ENCODE data around the gene GPR141. TPM values are rescaled to one million over a fixed set of nuclear protein-coding genes. Genes with fewer than 3 reads are reported as not detected.

GPR141 gene
- total RNA-seq, 1 experiment from 2014 or later = 1.8 TPM

DNA sequence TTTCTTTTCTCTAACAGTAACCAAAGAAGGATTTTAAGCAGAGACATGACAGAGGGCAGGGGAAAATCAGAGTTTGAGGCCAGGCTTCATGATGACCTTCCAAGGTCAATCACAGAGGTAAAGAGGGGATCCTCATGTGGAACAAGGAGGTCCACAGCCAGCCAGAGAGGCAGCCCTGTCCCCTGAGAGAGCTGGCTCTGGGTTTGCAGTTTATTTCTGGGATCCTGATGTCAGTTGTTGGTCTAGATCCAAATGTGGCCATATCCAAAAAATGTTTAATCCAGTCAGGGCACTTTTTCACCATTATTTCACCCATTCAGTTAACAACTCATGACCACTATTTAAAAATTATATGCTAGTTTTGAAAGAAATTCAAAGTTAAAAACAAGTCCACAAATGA is 45.6 kb downstream of the GPR141 start:
- Mint-ChIP-seq H3K4me1 (no peaks in the 10 kb centered on the region), H3K36me3 (no peaks in the 10 kb centered on the region), H3K9me3 (no peaks in the 10 kb centered on the region), H3K27me3 (ENCODE audit: low read depth) (no peaks in the 10 kb centered on the region), H3K4me3 (no peak overlapping the region), H3K27ac (peak overlapping the region; percentile 1; the same call in 1 of the 2 replicates)
- TF ChIP-seq SOX15 (CRISPR knock-in tag; IDR thresholded peaks at IDR 0.05) (no peak), ESRRA (CRISPR knock-in tag; IDR thresholded peaks at IDR 0.05; ENCODE audit: borderline replicate concordance) (no peak)
- no peak for DNase-seq (ENCODE audit: low spot score)
- no peak for ATAC-seq
- POLR2A ChIA-PET = no interaction called here
- CTCF ChIA-PET = interaction anchor here (1.2 kb wide), 1 partner anchor 185 kb away, joined by 3 read pairs; no protein-coding TSS in a partner anchor

DNA sequence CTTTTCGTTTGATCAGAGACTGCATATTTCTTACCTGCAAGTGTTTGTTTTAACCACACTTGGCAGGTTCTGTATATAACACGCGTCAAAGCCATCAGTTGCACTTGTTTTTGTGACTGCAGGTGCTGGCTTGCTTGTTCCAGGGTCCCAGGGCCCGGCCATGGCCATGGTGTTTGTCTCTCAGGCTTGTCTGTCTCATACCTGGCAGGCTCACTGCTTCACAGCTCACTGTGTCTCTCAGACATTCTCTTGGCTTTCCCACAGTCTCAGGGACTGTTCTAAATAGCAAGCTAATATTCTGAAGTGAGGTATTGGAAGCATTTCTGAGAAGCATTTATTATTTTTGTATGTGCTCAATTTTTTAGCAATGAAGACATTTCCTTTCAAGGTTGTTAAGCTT is 46.9 kb downstream of the GPR141 start:
- Mint-ChIP-seq H3K4me3 (no peak overlapping the region), H3K27ac (no peak overlapping the region), H3K27me3 (ENCODE audit: low read depth) (no peaks in the 10 kb centered on the region), H3K36me3 (no peaks in the 10 kb centered on the region), H3K9me3 (no peaks in the 10 kb centered on the region), H3K4me1 (no peaks in the 10 kb centered on the region)
- ChIA-PET CTCF (interaction anchor here (1.2 to 1.6 kb wide), 2 partner anchors 186 to 239 kb away, joined by 3 to 6 read pairs; no protein-coding TSS in a partner anchor), POLR2A (no interaction called here)
- ATAC-seq = no peak
- DNase-seq (ENCODE audit: low spot score) = no peak
- TF ChIP-seq, protein P1, sequence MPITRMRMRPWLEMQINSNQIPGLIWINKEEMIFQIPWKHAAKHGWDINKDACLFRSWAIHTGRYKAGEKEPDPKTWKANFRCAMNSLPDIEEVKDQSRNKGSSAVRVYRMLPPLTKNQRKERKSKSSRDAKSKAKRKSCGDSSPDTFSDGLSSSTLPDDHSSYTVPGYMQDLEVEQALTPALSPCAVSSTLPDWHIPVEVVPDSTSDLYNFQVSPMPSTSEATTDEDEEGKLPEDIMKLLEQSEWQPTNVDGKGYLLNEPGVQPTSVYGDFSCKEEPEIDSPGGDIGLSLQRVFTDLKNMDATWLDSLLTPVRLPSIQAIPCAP (CRISPR knock-in tag; IDR thresholded peaks at IDR 0.05) = no peak
- TF ChIP-seq ZNF219 (CRISPR knock-in tag; IDR thresholded peaks at IDR 0.05; ENCODE audit: borderline replicate concordance) = no peak
- no peak for TF ChIP-seq HMGA2 (CRISPR knock-in tag; IDR thresholded peaks at IDR 0.05)
- TF ChIP-seq, protein P2, sequence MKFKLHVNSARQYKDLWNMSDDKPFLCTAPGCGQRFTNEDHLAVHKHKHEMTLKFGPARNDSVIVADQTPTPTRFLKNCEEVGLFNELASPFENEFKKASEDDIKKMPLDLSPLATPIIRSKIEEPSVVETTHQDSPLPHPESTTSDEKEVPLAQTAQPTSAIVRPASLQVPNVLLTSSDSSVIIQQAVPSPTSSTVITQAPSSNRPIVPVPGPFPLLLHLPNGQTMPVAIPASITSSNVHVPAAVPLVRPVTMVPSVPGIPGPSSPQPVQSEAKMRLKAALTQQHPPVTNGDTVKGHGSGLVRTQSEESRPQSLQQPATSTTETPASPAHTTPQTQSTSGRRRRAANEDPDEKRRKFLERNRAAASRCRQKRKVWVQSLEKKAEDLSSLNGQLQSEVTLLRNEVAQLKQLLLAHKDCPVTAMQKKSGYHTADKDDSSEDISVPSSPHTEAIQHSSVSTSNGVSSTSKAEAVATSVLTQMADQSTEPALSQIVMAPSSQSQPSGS (CRISPR knock-in tag; IDR thresholded peaks at IDR 0.05; ENCODE audit: borderline replicate concordance, low read depth) = no peak
- TF ChIP-seq ZNF121 (CRISPR knock-in tag; IDR thresholded peaks at IDR 0.05) = no peak
- TF ChIP-seq OVOL2 (CRISPR knock-in tag; IDR thresholded peaks at IDR 0.05; ENCODE audit: borderline replicate concordance) = no peak
- TF ChIP-seq ZNF138 (CRISPR knock-in tag; conservative IDR thresholded peaks at IDR 0.05) = no peak
- TF ChIP-seq, protein P3, sequence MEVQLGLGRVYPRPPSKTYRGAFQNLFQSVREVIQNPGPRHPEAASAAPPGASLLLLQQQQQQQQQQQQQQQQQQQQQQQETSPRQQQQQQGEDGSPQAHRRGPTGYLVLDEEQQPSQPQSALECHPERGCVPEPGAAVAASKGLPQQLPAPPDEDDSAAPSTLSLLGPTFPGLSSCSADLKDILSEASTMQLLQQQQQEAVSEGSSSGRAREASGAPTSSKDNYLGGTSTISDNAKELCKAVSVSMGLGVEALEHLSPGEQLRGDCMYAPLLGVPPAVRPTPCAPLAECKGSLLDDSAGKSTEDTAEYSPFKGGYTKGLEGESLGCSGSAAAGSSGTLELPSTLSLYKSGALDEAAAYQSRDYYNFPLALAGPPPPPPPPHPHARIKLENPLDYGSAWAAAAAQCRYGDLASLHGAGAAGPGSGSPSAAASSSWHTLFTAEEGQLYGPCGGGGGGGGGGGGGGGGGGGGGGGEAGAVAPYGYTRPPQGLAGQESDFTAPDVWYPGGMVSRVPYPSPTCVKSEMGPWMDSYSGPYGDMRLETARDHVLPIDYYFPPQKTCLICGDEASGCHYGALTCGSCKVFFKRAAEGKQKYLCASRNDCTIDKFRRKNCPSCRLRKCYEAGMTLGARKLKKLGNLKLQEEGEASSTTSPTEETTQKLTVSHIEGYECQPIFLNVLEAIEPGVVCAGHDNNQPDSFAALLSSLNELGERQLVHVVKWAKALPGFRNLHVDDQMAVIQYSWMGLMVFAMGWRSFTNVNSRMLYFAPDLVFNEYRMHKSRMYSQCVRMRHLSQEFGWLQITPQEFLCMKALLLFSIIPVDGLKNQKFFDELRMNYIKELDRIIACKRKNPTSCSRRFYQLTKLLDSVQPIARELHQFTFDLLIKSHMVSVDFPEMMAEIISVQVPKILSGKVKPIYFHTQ (CRISPR knock-in tag; IDR thresholded peaks at IDR 0.05) = no peak
- TF ChIP-seq, protein P4, sequence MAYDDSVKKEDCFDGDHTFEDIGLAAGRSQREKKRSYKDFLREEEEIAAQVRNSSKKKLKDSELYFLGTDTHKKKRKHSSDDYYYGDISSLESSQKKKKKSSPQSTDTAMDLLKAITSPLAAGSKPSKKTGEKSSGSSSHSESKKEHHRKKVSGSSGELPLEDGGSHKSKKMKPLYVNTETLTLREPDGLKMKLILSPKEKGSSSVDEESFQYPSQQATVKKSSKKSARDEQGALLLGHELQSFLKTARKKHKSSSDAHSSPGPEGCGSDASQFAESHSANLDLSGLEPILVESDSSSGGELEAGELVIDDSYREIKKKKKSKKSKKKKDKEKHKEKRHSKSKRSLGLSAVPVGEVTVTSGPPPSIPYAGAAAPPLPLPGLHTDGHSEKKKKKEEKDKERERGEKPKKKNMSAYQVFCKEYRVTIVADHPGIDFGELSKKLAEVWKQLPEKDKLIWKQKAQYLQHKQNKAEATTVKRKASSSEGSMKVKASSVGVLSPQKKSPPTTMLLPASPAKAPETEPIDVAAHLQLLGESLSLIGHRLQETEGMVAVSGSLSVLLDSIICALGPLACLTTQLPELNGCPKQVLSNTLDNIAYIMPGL (CRISPR knock-in tag; IDR thresholded peaks at IDR 0.05) = no peak
- TF ChIP-seq, protein P5, sequence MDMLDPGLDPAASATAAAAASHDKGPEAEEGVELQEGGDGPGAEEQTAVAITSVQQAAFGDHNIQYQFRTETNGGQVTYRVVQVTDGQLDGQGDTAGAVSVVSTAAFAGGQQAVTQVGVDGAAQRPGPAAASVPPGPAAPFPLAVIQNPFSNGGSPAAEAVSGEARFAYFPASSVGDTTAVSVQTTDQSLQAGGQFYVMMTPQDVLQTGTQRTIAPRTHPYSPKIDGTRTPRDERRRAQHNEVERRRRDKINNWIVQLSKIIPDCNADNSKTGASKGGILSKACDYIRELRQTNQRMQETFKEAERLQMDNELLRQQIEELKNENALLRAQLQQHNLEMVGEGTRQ (CRISPR knock-in tag; IDR thresholded peaks at IDR 0.05) = no peak
- TF ChIP-seq CBFB (CRISPR knock-in tag; IDR thresholded peaks at IDR 0.05; ENCODE audit: low read depth) = no peak
- TF ChIP-seq NR1H2 (CRISPR knock-in tag; IDR thresholded peaks at IDR 0.05) = no peak

DNA sequence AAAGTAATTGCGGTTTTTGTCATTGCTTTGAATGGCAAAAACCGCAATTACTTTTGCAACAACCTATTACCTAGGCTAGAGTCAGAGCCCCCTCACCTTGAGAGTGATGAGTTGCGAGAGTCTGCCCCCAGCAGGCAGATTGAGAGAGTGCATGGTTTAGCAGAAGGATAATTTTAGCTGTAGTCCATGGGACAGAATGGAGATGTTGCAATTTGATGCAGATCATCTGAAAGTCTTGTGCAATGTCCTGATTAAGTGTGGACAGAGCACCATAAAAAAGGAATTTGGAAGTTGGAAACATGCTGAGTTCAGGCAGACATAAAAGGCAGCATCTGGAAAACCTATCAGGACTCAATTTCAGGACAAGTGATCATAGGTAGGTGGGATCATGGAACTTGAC is 48.7 kb downstream of the GPR141 start:
- Mint-ChIP-seq H3K9me3 (no peaks in the 10 kb centered on the region), H3K4me1 (no peaks in the 10 kb centered on the region), H3K27ac (no peak overlapping the region), H3K36me3 (no peaks in the 10 kb centered on the region), H3K4me3 (no peak overlapping the region), H3K27me3 (ENCODE audit: low read depth) (no peaks in the 10 kb centered on the region)
- peak; percentile 97 for ATAC-seq
- TF ChIP-seq SMAD4 (CRISPR knock-in tag; IDR thresholded peaks at IDR 0.05) = no peak
- TF ChIP-seq, protein P6, sequence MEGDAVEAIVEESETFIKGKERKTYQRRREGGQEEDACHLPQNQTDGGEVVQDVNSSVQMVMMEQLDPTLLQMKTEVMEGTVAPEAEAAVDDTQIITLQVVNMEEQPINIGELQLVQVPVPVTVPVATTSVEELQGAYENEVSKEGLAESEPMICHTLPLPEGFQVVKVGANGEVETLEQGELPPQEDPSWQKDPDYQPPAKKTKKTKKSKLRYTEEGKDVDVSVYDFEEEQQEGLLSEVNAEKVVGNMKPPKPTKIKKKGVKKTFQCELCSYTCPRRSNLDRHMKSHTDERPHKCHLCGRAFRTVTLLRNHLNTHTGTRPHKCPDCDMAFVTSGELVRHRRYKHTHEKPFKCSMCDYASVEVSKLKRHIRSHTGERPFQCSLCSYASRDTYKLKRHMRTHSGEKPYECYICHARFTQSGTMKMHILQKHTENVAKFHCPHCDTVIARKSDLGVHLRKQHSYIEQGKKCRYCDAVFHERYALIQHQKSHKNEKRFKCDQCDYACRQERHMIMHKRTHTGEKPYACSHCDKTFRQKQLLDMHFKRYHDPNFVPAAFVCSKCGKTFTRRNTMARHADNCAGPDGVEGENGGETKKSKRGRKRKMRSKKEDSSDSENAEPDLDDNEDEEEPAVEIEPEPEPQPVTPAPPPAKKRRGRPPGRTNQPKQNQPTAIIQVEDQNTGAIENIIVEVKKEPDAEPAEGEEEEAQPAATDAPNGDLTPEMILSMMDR (IDR thresholded peaks at IDR 0.05) = peak; percentile 54
- CTCF ChIA-PET = interaction anchor here (0.5 to 1.2 kb wide), 29 partner anchors 8 to 1467 kb away, joined by 3 to 8 read pairs (median 4); no protein-coding TSS in a partner anchor
- POLR2A ChIA-PET = no interaction called here
- peak; percentile 74 for DNase-seq (ENCODE audit: low spot score)

Data from WTC11 (cell line).